ENCODE measurements around the gene CTRB2. TPM values are rescaled to one million over a fixed set of nuclear protein-coding genes. Genes with fewer than 3 reads are reported as not detected.
"Not testable (repeated sequence)": the region's sequence is repeated elsewhere in the genome, so short reads cannot be mapped to it uniquely, and the experiment has no call there.

Gene CTRB2
- total RNA-seq, 1 donor from 2014 or later = not detected

- Histone ChIP-seq H3K36me3 (peaks cover 0 to 16% of the 10 kb centered on the region in 2 donors), H3K4me3 (peak overlapping the region in 1 of 2 donors; percentile 26), H3K27me3 (no peaks in the 10 kb centered on the region), H3K9me3 (no peaks in the 10 kb centered on the region), H3K4me1 (peaks cover 75% of the 10 kb centered on the region), H3K27ac (peak overlapping the region; percentile 88)
- DNase-seq (ENCODE audit: extremely low spot score in 2 of 2) = no peak
- TF ChIP-seq POLR2A (IDR thresholded peaks at IDR 0.05) (no peak), CTCF (IDR thresholded peaks at IDR 0.05) (no peak), POLR2AphosphoS5 (IDR thresholded peaks at IDR 0.05; ENCODE audit: insufficient read depth in 1 of 2, low read depth in 1 of 2) (peak; percentile 71 to 81)
- intact Hi-C loops (cut with DNase I) = no loop called here
These were observed 38.1 kb upstream of the CTRB2 start for GRCh38 chr16:75244844-75245758.

- Histone ChIP-seq H3K4me3 (no peak overlapping the region), H3K27me3 (no peaks in the 10 kb centered on the region), H3K4me1 (peaks cover 75% of the 10 kb centered on the region), H3K36me3 (peaks cover 0 to 16% of the 10 kb centered on the region in 2 donors), H3K27ac (peak overlapping the region; percentile 88), H3K9me3 (no peaks in the 10 kb centered on the region)
- DNase-seq (ENCODE audit: extremely low spot score in 2 of 2) = no peak
- TF ChIP-seq POLR2A (IDR thresholded peaks at IDR 0.05) (no peak), CTCF (IDR thresholded peaks at IDR 0.05) (no peak), POLR2AphosphoS5 (IDR thresholded peaks at IDR 0.05; ENCODE audit: insufficient read depth in 1 of 2, low read depth in 1 of 2) (no peak)
- intact Hi-C loops (cut with DNase I) = no loop called here
These were observed 37.4 kb upstream of the CTRB2 start for GRCh38 chr16:75244225-75244809.

- H3K27me3 ChIP-seq = no peaks in the 10 kb centered on the region
- peaks cover 75% of the 10 kb centered on the region for H3K4me1 ChIP-seq
- H3K4me3 ChIP-seq = no peak overlapping the region
- DNase-seq (ENCODE audit: extremely low spot score in 2 of 2) = no peak
- intact Hi-C loops (cut with DNase I) = no loop called here
- TF ChIP-seq CTCF (IDR thresholded peaks at IDR 0.05) (no peak), POLR2AphosphoS5 (IDR thresholded peaks at IDR 0.05; ENCODE audit: insufficient read depth in 1 of 2, low read depth in 1 of 2) (no peak)
- H3K27ac ChIP-seq = peak overlapping the region; percentile 88
- peaks cover 0 to 16% of the 10 kb centered on the region in 2 donors for H3K36me3 ChIP-seq
- H3K9me3 ChIP-seq = no peaks in the 10 kb centered on the region
These were observed 36.8 kb upstream of the CTRB2 start for GRCh38 chr16:75243667-75244224.

- DNase-seq (ENCODE audit: extremely low spot score in 2 of 2); H3K4me3 ChIP-seq; H3K9me3 ChIP-seq; H3K27me3 ChIP-seq; intact Hi-C loops (cut with DNase I): not testable (repeated sequence)
- peak overlapping the region; percentile 58 for H3K27ac ChIP-seq
- peaks cover 0 to 16% of the 10 kb centered on the region in 2 donors for H3K36me3 ChIP-seq
- H3K4me1 ChIP-seq = peaks cover 75% of the 10 kb centered on the region
These were observed 35.6 kb upstream of the CTRB2 start for GRCh38 chr16:75242436-75243078.

GRCh38 chr16:75241955-75242354 is 35.0 kb upstream of the CTRB2 start:
- H3K4me1 ChIP-seq = peaks cover 75% of the 10 kb centered on the region
- TF ChIP-seq CTCF (IDR thresholded peaks at IDR 0.05) (no peak), POLR2A (IDR thresholded peaks at IDR 0.05) (no peak), POLR2AphosphoS5 (IDR thresholded peaks at IDR 0.05; ENCODE audit: insufficient read depth in 1 of 2, low read depth in 1 of 2) (no peak)
- peak overlapping the region; percentile 58 for H3K27ac ChIP-seq
- H3K4me3 ChIP-seq = no peak overlapping the region
- H3K9me3 ChIP-seq = no peaks in the 10 kb centered on the region
- DNase-seq (ENCODE audit: extremely low spot score in 2 of 2) = no peak
- H3K36me3 ChIP-seq = peaks cover 0 to 16% of the 10 kb centered on the region in 2 donors
- intact Hi-C loops (cut with DNase I) = no loop called here
- no peaks in the 10 kb centered on the region for H3K27me3 ChIP-seq
